SK-N-SH treated with all-trans-retinoic acid at 6 μM for 48 hours (cell line): ENCODE measurements around the gene KCNJ1.

Experiments used
- ARNTL ChIP-seq: fragments of 450-650 bp; formaldehyde crosslinking; IDR thresholded peaks from 2 replicates; pipeline ENCODE4 v1.5.0; 2020; ENCODE audit warnings: low read depth, mild to moderate bottlenecking, moderate library complexity, borderline replicate concordance
- CREB5 ChIP-seq: fragments of 250-450 bp; sonication (Bioruptor Pico); IDR thresholded peaks from 2 replicates; pipeline ENCODE4 v1.5.1; 2020; ENCODE audit warnings: low read depth, mild to moderate bottlenecking, moderate library complexity
- ESRRG ChIP-seq: fragments of 250-450 bp; sonication (Bioruptor Pico); IDR thresholded peaks from 2 replicates; pipeline ENCODE4 v1.6.1; 2021; ENCODE audit warnings: mild to moderate bottlenecking
- OSR1 ChIP-seq: fragments of 250-450 bp; sonication (Bioruptor Pico); IDR thresholded peaks from 2 replicates; pipeline ENCODE4 v1.8.0; 2022; ENCODE audit warnings: moderate library complexity, mild to moderate bottlenecking, inconsistent platforms
- PATZ1 ChIP-seq: fragments of 250-450 bp; sonication (Bioruptor Pico); IDR thresholded peaks from 2 replicates; pipeline ENCODE4 v1.8.0; 2020; ENCODE audit warnings: mild to moderate bottlenecking, moderate library complexity, borderline replicate concordance
- PPARA ChIP-seq: fragments of 250-450 bp; sonication (Bioruptor Pico); IDR thresholded peaks from 2 replicates; pipeline ENCODE4 v1.5.0; 2020; ENCODE audit warnings: mild to moderate bottlenecking, borderline replicate concordance
- RARB ChIP-seq: fragments of 250-450 bp; sonication (Bioruptor Pico); IDR thresholded peaks from 2 replicates; pipeline ENCODE4 v1.8.0; 2021; ENCODE audit warnings: mild to moderate bottlenecking, moderate library complexity
- SNAI2 ChIP-seq: fragments of 250-450 bp; sonication (Bioruptor Pico); IDR thresholded peaks from 2 replicates; pipeline ENCODE4 v1.5.0; 2020; ENCODE audit warnings: mild to moderate bottlenecking, moderate library complexity
- TCF4 ChIP-seq: fragments of 250-450 bp; sonication (Bioruptor Pico); IDR thresholded peaks from 2 replicates; pipeline ENCODE4 v1.8.0; 2021; ENCODE audit warnings: mild to moderate bottlenecking, moderate library complexity, borderline replicate concordance
- ZC3H10 ChIP-seq: fragments of 250-450 bp; sonication (Bioruptor Pico); IDR thresholded peaks from 2 replicates; pipeline ENCODE4 v1.5.1; 2021; ENCODE audit warnings: mild to moderate bottlenecking, moderate library complexity
- ZFP3 ChIP-seq: fragments of 250-450 bp; sonication (Bioruptor Pico); IDR thresholded peaks from 2 replicates; pipeline ENCODE4 v1.5.0; 2020; ENCODE audit warnings: mild to moderate bottlenecking, moderate library complexity
- ZNF8 ChIP-seq: fragments of 450-650 bp; formaldehyde crosslinking; IDR thresholded peaks from 2 replicates; pipeline ENCODE4 v1.5.0; 2020; ENCODE audit warnings: mild to moderate bottlenecking, moderate library complexity

GRCh38 chr11:128913806-128914205, 46.7 kb upstream of the KCNJ1 start:
- TF ChIP-seq ESRRG (CRISPR knock-in tag) (no peak), CREB5 (CRISPR knock-in tag) (no peak), SNAI2 (CRISPR knock-in tag) (no peak), TCF4 (CRISPR knock-in tag) (no peak), ZC3H10 (no peak), PPARA (no peak), ZNF8 (CRISPR knock-in tag) (no peak), PATZ1 (CRISPR knock-in tag) (no peak), ARNTL (CRISPR knock-in tag) (no peak), ZFP3 (CRISPR knock-in tag) (no peak), OSR1 (CRISPR knock-in tag) (no peak), RARB (CRISPR knock-in tag) (no peak)
